GM19035 (cell line): Measurements from ENCODE around the gene XXYLT1.

Experiments used
- ATAC-seq: cut with Tn5 transposase; IDR thresholded peaks from one replicate; pipeline ENCODE4 v1.9.1; 2021; ENCODE audit not compliant: unreplicated experiment

XXYLT1 gene

DNA sequence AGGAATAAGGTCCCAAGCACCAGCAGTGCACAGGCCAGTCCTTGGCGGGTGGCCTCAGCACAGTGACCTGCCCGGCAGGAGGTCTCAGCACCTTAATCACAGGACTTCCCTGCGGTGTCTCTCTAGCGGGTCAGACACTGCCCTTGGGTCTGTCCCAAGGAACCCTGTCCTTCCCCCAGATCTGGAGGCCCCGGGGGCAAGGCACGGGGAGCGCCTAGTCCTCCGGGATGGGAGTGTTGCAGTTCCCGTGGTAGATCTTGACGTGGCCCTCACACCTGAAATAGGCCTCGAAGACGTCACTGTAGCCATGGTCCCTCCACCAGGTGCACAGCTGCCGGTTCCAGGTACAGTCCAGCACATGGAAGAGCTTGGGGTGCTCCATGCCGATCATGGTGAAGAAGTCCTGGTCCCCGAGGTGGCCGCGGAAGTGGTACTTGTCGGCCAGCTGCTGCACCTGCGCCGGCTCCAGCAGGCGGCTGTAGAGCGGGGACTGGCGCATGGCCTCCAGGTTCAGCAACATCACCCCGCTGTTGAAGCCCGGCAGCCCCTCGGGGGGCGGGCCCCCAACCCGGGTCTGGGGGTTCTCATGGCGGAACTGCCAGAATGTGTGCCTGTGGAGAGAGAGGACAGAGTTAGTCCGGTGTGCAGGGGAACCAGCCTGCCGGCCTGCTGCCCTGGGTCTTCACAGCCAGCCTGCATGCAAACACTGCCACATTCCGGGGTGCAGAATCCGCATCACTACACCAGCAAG, 201.3 kb downstream of the XXYLT1 start:
- ATAC-seq: no peak

- no peak for ATAC-seq
Measured at GRCh38 chr3:195068084-195069080, 202.6 kb downstream of the XXYLT1 start.

GRCh38 chr3:195066441-195066841, 204.5 kb downstream of the XXYLT1 start:
- ATAC-seq: no peak

DNA sequence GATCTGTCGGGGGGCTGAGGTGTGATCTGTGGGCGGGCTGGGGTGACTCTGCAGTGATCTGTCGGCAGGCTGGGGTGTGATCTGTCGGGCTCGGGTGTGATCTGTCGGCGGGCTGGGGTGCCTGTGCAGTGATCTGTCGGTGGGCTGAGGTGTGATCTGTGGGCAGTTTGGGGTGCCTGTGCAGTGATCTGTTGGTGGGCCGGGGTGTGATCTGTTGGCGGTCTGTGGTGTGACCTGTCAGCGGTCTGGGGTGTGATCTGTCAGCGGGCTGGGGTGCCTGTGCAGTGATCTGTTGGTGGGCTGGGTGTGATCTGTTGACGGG, 205.1 kb downstream of the XXYLT1 start:
- no peak for ATAC-seq

DNA sequence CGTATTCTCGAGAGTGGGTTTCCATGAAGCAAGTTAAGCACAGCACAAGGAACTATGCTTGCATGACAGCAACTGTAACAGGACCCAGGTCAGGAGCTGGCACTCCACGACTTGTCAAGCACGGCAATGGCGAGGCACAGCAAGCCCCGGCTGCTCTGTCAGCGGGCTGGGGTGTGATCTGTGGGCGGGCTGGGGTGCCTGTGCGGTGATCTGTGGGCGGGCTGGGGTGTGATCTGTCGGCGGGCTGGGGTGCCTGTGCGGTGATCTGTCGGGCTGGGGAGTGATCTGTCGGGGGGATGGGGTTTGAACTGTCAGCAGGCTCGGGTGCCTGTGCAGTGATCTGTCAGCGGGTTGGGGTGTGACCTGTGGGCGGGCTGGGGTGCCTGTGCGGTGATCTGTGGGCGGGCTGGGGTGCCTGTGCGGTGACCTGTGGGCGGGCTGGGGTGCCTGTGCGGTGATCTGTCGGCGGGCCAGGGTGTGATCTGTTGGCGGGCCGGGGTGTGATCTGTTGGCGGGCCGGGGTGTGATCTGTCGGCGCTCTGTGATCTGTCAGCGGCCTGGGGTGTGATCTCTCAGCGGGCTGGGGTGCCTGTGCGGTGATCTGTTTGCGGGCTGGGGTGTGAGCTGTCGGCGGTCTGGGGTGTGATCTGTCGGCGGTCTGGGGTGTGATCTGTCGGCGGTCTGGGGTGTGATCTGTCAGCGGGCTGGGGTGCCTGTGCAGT, 205.7 kb downstream of the XXYLT1 start:
- no peak for ATAC-seq

GRCh38 chr3:195064300-195064931, 206.5 kb downstream of the XXYLT1 start:
- ATAC-seq: no peak

DNA sequence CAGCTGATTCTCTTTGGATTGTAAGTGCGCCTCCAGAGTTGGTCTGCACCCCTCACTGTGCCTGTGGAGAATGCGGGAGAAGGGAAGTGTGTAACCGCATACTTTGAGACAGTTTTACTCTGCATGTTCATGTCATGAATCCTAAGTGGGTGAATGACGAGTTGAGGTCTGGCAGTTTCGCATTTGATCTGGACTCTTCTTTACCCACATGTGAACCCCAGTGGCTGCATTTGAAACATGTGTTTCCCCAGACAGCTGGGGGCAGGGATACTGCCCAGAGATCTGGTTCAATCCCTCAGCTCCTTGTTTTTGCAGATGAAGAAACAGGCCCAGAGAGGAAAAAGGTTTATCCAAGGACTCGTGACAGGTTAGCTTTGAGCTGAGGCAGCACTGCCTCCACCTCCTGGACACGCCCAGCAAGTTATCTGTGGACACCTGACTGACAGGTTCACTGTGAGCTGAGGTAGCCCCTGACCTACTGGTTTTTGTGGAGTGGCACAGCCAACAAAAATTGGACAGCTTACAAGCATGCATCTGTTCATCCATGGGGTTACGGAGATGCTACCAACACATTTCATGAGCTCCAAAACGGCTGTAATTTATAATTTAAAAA, 207.3 kb downstream of the XXYLT1 start:
- no peak for ATAC-seq

GRCh38 chr3:195062866-195063540, 208.0 kb downstream of the XXYLT1 start:
- ATAC-seq: no peak

- ATAC-seq: no peak
Measured at GRCh38 chr3:195061756-195062655, 209.0 kb downstream of the XXYLT1 start.

GRCh38 chr3:195060531-195061291, 210.2 kb downstream of the XXYLT1 start:
- no peak for ATAC-seq

- no peak for ATAC-seq
Measured at GRCh38 chr3:195060217-195060481, 210.8 kb downstream of the XXYLT1 start.

- no peak for ATAC-seq
Measured at GRCh38 chr3:195059471-195060216, 211.3 kb downstream of the XXYLT1 start.

DNA sequence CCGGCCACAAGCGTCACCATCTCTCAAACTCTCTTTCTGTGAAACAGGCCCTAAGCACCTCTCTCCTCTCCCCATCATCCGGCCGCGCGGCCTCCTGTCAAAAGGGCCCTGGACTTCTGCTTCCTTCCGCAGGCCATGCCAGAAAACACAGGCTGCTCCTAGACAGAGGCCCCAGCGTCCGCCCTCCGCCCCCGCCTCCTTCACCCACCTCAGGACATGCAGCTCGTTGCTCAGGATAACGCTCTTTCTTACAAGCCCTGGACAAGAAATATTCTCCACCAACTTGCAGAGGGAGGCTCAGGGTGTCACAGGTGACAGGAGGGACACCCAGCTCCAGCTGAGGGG, 212.0 kb downstream of the XXYLT1 start:
- no peak for ATAC-seq

GRCh38 chr3:195058336-195059005, 212.5 kb downstream of the XXYLT1 start:
- ATAC-seq: no peak

GRCh38 chr3:195057716-195058115, 213.2 kb downstream of the XXYLT1 start:
- ATAC-seq: no peak

- ATAC-seq: no peak
Measured at GRCh38 chr3:195056506-195056905, 214.5 kb downstream of the XXYLT1 start.

- ATAC-seq: no peak
Measured at GRCh38 chr3:195054311-195054710, 216.6 kb downstream of the XXYLT1 start.
